Stimulated activated CD4-positive, alpha-beta T cell treated with anti-CD3 and anti-CD28 coated beads, Interleukin-4, amount 100 ng/mL, for 24 hours (primary cell): Measurements from ENCODE around the gene WDPCP.
"Not testable (repeated sequence)": the region's sequence is repeated elsewhere in the genome, so short reads cannot be mapped to it uniquely, and the experiment has no call there.

ENCODE experiments used
- DNase-seq: peaks from one replicate; pipeline ENCODE4 v3.0.0-alpha.2; 2020

WDPCP gene

GRCh38 chr2:63343397-63344109 is 244.7 kb downstream of the WDPCP start:
- no peak for DNase-seq

- no peak for DNase-seq
Measured at GRCh38 chr2:63340443-63340842, 247.8 kb downstream of the WDPCP start.

GRCh38 chr2:63334910-63335309 is 253.4 kb downstream of the WDPCP start:
- no peak for DNase-seq

- DNase-seq = no peak
Measured at GRCh38 chr2:63326473-63326872, 261.8 kb downstream of the WDPCP start.

DNA sequence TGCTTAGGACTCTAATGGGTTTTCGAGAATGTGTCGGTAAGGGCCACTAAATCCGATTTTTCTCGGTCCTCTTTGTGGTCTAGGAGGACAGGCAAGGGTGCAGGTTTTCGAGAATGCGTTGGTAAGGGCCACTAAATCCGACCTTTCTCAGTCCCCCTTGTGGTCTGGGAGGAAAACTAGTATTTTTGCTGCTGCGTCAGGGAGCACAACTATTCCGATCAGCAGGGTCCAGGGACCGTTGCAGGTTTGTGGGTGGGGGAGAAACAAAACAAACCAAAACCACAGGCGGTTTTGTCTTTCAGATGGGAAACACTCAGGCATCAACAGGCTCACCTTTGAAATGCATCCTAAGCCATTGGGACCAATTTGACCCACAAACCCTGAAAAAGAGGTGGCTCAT is 264.6 kb downstream of the WDPCP start:
- not testable (repeated sequence) for DNase-seq

DNA sequence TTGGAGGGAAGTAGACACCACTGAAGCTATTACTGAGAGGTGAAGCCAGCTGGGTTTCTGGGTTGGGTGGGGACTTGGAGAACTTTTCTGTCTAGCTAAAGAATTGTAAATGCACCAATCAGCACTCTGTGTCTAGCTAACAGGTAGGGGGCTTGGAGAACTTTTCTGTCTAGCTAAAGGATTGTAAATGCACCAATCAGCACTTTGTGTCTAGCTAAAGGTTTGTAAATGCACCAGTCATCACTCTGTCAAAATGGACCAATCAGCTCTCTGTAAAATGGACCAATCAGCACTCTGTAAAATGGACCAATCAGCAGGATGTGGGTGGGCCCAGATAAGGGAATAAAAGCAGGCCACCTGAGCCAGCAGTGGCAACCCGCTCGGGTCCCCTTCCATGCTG is 266.3 kb downstream of the WDPCP start:
- not testable (repeated sequence) for DNase-seq

DNA sequence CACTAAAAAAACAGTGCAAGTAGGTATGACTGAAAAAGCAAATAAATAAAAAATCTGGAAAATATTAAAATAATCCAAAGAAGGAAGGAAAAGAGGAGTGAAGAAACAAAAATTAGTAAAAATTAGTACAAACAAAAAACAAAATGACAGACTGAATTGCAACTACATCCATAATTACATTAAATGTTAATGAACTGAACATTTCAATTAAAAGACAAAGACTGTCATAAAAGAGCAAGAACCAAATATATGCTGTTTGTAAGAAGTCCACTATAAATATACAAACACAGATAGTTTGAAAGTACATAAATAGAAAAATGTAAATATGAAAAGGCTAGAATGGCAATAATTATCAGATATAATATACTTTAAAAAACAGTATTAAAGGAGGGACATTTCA is 267.6 kb downstream of the WDPCP start:
- no peak for DNase-seq

DNA sequence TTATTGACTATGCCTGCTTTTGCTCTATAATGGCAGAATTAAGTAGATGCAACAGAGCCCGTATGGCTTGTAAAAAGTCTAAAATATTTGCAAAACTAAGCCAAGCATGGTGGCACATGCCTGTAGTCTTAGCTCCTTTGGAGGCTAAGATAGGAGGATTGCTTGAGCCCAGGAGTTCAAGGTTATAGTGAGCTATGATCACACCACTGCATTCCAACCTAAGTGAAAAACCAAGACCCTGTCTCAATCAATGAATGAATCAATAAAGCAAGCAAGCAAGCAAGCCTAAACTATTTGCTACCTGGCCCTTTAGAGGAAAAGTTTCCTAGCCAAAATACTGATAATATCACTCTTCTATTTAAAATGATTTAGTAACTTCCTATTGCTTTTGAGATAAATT is 277.7 kb downstream of the WDPCP start:
- DNase-seq = no peak

GRCh38 chr2:63301481-63301880 is 286.8 kb downstream of the WDPCP start:
- no peak for DNase-seq

- DNase-seq = no peak
Measured at GRCh38 chr2:63300835-63301234, 287.4 kb downstream of the WDPCP start.

- DNase-seq = no peak
Measured at GRCh38 chr2:63287956-63288355, 300.3 kb downstream of the WDPCP start.

- DNase-seq = not testable (repeated sequence)
Measured at GRCh38 chr2:63286520-63286919, 301.8 kb downstream of the WDPCP start.

DNA sequence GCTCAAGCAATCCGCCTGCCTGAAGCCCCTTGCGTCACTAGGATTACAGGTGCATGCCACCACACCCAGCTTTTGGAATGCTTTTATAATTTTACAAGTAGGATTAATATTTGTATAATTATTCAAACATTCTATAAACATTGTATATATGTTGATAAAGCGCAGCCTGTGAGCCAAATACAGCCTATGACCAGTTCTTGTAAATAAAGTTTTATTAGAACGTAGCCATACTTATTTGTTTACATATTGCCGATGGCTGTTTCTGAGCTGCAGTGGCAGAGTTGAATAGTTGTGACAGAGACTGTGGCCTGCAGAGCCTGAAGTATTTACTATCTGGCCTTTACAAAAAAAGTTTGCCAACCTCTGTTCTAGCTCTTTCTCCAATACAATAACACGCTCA is 305.0 kb downstream of the WDPCP start:
- no peak for DNase-seq

GRCh38 chr2:63272560-63272959 is 315.7 kb downstream of the WDPCP start:
- DNase-seq = no peak

DNA sequence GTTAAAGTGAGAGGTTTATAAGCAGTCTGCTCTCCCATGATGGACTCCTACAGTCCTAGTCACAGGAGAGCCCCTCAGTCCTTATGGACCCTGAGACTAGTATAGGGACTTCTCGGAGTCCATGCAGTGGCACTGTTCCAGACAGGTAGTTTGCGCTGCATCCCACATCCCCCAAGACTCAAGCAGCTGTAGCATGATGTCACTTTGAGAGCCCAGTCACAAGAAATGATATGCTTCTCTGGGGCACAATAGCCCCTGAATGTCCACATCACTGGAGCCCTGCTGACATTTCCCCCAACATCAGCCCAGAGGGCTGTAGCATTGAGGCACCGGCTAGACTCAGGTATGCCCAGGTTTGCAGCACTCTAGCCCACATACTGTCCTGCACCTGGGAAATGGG is 317.6 kb downstream of the WDPCP start:
- DNase-seq = no peak

GRCh38 chr2:63268946-63269345 is 319.3 kb downstream of the WDPCP start:
- no peak for DNase-seq

- no peak for DNase-seq
Measured at GRCh38 chr2:63261137-63261621, 327.1 kb downstream of the WDPCP start.

- DNase-seq = no peak
Measured at GRCh38 chr2:63257473-63257872, 330.8 kb downstream of the WDPCP start.

DNA sequence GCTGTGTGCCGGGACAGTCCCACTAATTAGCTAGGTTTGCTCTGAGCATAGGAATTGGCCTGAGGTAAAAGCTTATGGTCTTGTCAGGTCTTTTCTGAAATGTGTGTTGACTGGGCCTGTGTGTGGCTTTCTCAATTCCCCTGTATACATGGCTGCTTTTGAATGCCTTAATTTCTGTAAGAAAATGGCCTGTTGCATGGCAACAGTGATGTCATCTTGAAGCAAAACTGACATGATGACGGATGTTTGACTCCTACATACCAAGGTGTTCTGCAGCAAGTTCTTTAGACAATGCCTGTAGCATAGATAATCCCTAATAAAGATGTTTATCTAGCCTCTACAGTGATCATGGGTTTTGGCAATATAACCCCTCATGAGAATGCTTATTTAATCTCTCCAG is 339.1 kb downstream of the WDPCP start:
- no peak for DNase-seq

DNA sequence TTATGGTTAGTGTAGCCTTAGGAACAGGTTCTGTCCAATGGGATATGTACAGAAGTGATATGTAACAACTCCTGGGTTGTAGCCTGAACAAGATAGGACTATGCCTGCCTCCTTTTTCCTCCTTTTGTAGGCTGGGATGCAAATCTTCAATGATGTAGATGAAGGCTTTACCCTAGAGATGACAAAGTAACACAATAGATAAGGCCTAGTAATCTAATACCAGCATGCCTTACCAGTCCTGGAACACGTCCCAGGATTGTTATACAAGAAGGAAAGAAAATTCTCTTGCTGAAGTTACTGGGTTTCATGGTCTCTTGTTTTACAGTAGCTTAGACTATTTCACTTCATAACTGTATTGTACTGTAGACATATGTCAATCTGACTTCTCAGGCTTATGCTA is 345.5 kb downstream of the WDPCP start:
- DNase-seq = no peak

GRCh38 chr2:63225964-63226686 is 362.2 kb downstream of the WDPCP start:
- no peak for DNase-seq

GRCh38 chr2:63218800-63219526 is 369.3 kb downstream of the WDPCP start:
- no peak for DNase-seq

GRCh38 chr2:63195310-63195709 is 393.0 kb downstream of the WDPCP start:
- DNase-seq = no peak

- no peak for DNase-seq
Measured at GRCh38 chr2:63194175-63194574, 394.1 kb downstream of the WDPCP start.
